SU-DHL-6 (cell line): ENCODE results near the gene CNTN5.

Source experiments
- CTCF ChIP-seq: fragments of 200-600 bp; sonication (generic); IDR thresholded peaks from one replicate; pipeline ENCODE4 v1.5.1; 2017; ENCODE audit warnings: antibody characterized with exemption, mild to moderate bottlenecking, low read length, moderate library complexity; ENCODE audit not compliant: insufficient read depth, poor library complexity, severe bottlenecking
- EZH2phosphoT487 ChIP-seq: fragments of 200-600 bp; sonication (generic), shearing (Covaris generic); conservative IDR thresholded peaks from 2 replicates; pipeline ENCODE4 v1.6.1; 2018; ENCODE audit warnings: mild to moderate bottlenecking, antibody characterized with exemption, low read length, moderate library complexity, mixed read lengths

- TF ChIP-seq CTCF (no peak), EZH2phosphoT487 (no peak)
Observed at GRCh38 chr11:99368583-99368982, 347.8 kb downstream of the CNTN5 start.
